RWPE1 (cell line): ENCODE measurements around the gene IL1F10.

Experiments used
- CTCF ChIA-PET: fragments of 350-600 bp; sonication (Branson Sonifier 250); formaldehyde crosslinking; extraction: SDS; loops from one replicate; lab custom pipeline; 2021; lab: Yijun Ruan, JAX
- POLR2A ChIA-PET: fragments of 400-600 bp; formaldehyde crosslinking; extraction: SDS; loops from one replicate; lab custom pipeline; 2020; ENCODE audit warnings: antibody characterized with exemption; ENCODE audit not compliant: low non-redundant PET; lab: Yijun Ruan, JAX
- DNase-seq: peaks from one replicate; pipeline ENCODE4 v3.0.0; 2012; ENCODE audit warnings: low spot score
- H3K27ac ChIP-seq: fragments of 450-650 bp; 2 replicates; pipeline ENCODE4 v1.5.1; 2017
- TF ChIP-seq, protein P1 (sequence below): fragments of 450-650 bp; conservative IDR thresholded peaks from 2 replicates; pipeline ENCODE4 v1.5.1; 2017; ENCODE audit warnings: low read depth, mild to moderate bottlenecking

The IL1F10 gene

DNA sequence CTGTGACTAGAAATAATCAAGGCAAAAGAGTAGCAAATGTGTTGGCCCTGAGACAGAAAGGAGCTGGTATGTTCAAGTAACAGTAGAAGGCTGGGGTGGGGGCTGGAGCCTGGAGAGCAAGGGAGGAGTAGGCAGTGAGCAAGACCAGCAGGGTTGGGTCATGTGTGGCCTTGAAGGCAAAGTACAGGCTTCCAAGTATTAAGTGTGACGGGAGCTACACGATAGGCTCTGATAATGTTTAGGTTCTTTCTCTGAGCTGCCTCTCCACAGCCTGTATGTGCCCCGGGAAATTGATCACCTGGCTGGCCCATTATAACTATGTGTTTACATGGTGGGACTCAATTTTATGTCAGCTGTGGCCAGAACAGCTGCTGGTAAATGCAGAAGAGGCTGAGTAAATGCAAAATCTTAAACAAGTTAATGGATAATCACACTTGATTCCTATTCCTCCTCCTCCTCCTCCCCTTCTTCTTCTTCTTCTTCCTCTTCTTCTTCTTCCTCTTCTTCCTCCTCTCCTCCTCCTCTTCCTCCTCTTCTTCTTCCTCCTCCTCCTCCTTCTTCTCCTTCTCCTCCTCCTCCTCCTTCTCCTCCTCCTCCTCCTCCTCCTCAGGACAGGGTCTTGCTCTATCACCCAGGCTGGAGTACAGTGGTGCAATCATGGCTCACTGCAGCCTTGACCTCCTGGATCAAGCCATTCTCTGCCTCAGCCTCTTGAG is 9.3 kb downstream of the IL1F10 start:
- no peak for DNase-seq
- H3K27ac ChIP-seq, result peak overlapping the region; percentile 98
- CTCF ChIA-PET, result interaction anchor here (0.6 kb wide), 1 partner anchor 517 kb away, joined by 3 read pairs; no protein-coding TSS in a partner anchor
- POLR2A ChIA-PET, result no interaction called here
- TF ChIP-seq, protein P1, sequence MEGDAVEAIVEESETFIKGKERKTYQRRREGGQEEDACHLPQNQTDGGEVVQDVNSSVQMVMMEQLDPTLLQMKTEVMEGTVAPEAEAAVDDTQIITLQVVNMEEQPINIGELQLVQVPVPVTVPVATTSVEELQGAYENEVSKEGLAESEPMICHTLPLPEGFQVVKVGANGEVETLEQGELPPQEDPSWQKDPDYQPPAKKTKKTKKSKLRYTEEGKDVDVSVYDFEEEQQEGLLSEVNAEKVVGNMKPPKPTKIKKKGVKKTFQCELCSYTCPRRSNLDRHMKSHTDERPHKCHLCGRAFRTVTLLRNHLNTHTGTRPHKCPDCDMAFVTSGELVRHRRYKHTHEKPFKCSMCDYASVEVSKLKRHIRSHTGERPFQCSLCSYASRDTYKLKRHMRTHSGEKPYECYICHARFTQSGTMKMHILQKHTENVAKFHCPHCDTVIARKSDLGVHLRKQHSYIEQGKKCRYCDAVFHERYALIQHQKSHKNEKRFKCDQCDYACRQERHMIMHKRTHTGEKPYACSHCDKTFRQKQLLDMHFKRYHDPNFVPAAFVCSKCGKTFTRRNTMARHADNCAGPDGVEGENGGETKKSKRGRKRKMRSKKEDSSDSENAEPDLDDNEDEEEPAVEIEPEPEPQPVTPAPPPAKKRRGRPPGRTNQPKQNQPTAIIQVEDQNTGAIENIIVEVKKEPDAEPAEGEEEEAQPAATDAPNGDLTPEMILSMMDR, result no peak

- peak; percentile 81 for DNase-seq
- POLR2A ChIA-PET, result no interaction called here
- CTCF ChIA-PET, result interaction anchor here (0.6 kb wide), 3 partner anchors 85 to 267 kb away, joined by 3 read pairs; no protein-coding TSS in a partner anchor
- TF ChIP-seq, protein P1, result no peak
- peak overlapping the region; percentile 98 for H3K27ac ChIP-seq
Measured at GRCh38 chr2:113077921-113078320, 10.2 kb downstream of the IL1F10 start.

- DNase-seq, result peak; percentile 91
- POLR2A ChIA-PET, result no interaction called here
- TF ChIP-seq, protein P1, result no peak
- CTCF ChIA-PET, result interaction anchor here (0.6 to 2.5 kb wide), 5 partner anchors 15 to 1439 kb away, joined by 3 to 6 read pairs (median 3); no protein-coding TSS in a partner anchor
- H3K27ac ChIP-seq, result peak overlapping the region; percentile 98
Measured at GRCh38 chr2:113078350-113078839, 10.6 kb downstream of the IL1F10 start.

DNA sequence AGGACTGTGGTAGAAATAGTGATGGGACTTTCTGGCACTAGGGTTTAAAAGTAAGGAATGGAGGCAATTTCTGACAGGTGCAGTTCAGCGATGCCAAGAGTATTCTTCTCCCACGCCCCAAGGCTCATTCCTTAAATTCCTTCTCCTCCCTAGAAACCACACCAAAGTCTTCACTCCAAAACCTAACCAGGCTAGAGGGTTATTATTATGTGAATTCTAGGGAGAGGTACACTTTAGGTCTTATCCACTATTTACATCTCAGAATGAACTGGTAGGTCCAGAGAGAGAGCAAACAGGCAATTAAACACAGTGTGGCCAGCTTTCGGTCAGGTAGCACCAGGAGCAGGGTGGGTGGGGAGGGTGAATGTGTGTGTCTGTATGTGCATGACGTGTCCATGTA is 11.4 kb downstream of the IL1F10 start:
- POLR2A ChIA-PET, result no interaction called here
- DNase-seq, result peak; percentile 48
- CTCF ChIA-PET, result interaction anchor here (0.6 to 2.5 kb wide), 4 partner anchors 14 to 1438 kb away, joined by 3 to 20 read pairs (median 6); partner anchors contain the start of gene IL36RN
- TF ChIP-seq, protein P1, result no peak
- H3K27ac ChIP-seq, result peak overlapping the region; percentile 81

DNA sequence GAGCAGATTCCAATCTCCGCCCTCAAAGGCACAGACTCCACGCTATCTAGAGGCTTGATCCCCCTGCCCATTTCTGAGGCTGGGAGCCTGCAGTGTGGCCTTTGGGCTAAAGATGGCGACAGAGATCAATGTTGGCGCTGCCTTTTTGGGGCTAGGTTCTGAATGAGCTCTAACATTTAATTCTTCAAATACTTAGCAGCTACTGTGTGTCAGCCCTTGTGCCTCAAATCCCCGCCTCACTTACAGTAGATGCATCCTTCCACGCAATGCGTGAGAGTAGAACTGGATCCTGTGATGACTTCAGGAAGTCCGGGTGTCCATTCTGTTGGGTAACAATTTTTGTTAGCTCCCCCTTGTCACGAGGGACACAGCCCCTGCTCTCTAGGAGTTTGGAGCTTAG is 12.4 kb downstream of the IL1F10 start:
- TF ChIP-seq, protein P1, result peak; percentile 81
- ChIA-PET POLR2A (no interaction called here), CTCF (interaction anchor here (0.5 to 2.5 kb wide), 13 partner anchors 9 to 176 kb away, joined by 3 to 20 read pairs (median 3); partner anchors contain the start of gene IL36RN)
- DNase-seq, result no peak
- peak overlapping the region; percentile 81; the same call in 1 of the 2 replicates for H3K27ac ChIP-seq

DNA sequence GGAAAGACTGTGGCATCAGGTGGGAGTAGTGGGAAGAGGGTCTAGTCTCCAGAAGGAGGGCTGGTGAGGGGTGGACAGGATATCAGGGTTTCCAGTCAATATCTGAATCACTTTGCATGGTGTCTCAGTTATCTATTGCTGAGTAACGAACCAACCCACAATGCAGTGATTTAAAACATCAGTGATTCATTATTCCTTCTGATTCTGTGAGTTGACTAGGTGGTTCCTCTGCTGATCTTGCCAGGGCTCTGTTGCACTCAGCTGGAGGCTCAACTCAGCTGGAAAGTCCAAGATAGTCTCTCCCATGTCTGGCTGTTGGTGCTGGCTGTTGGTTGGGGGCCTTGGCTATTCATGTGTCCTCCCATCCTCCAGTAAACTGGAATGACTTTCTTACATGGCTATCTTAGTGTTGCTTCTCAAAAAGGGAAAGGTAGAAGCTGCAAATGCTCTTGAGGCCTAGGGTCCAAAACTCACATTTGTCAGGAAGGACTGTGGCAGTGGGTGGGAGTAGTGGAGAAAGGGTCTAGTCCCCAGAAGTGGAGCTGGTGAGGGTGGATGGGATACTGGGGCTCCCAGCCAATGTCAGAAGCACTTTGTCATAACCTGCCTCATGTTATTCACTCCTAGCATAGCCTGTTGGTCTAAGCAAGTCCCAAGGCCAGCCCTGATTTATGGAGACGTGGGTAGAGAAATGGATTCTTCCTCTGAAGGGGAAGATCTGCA is 13.9 kb downstream of the IL1F10 start:
- H3K27ac ChIP-seq, result no peak overlapping the region
- ChIA-PET POLR2A (no interaction called here), CTCF (interaction anchor here (0.6 to 0.8 kb wide), 2 partner anchors 45 to 123 kb away, joined by 3 read pairs; no protein-coding TSS in a partner anchor)
- TF ChIP-seq, protein P1, result no peak
- DNase-seq, result no peak
